Cardiac fibroblast (primary cell): Measurements from ENCODE around the gene CBLL1.

ENCODE experiments used
- DNase-seq, 2 donors: peaks; one replicate each; pipeline versions ENCODE4 v3.0.0 to v3.0.0-alpha.2; 2010; ENCODE audit warnings: low read depth in 2 of 2
- H3K4me3 ChIP-seq, 2 donors: replicated peaks in 1 of 2; 1 replicate in 1 of 2; 2 replicates in 1 of 2; pipeline ENCODE4 v1.5.1; 2011; ENCODE audit warnings: low read depth in 2 of 2, low read length in 2 of 2, mild to moderate bottlenecking in 2 of 2, moderate library complexity in 1 of 2
- CTCF ChIP-seq: IDR thresholded peaks from one replicate; pipeline ENCODE4 v1.5.1; 2011; ENCODE audit warnings: low read depth, mild to moderate bottlenecking, low read length, inconsistent platforms

The CBLL1 gene

GRCh38 chr7:107783648-107784047, 39.7 kb downstream of the CBLL1 start:
- no peak for DNase-seq
- no peak overlapping the region for H3K4me3 ChIP-seq
- TF ChIP-seq CTCF, result no peak

GRCh38 chr7:107785170-107785569, 41.2 kb downstream of the CBLL1 start:
- no peak overlapping the region for H3K4me3 ChIP-seq
- DNase-seq, result no peak
- TF ChIP-seq CTCF, result no peak

GRCh38 chr7:107785926-107786325, 42.0 kb downstream of the CBLL1 start:
- DNase-seq, result peak in 1 of 2 donors; percentile 4

GRCh38 chr7:107788216-107788615, 44.3 kb downstream of the CBLL1 start:
- no peak overlapping the region for H3K4me3 ChIP-seq
- no peak for TF ChIP-seq CTCF
- DNase-seq, result no peak

More at GRCh38 chr7:107785926-107786325, 42.0 kb downstream of the CBLL1 start:
- no peak for TF ChIP-seq CTCF
- H3K4me3 ChIP-seq, result no peak overlapping the region

GRCh38 chr7:107788662-107789061, 44.7 kb downstream of the CBLL1 start:
- H3K4me3 ChIP-seq, result no peak overlapping the region
- DNase-seq, result no peak
- no peak for TF ChIP-seq CTCF

GRCh38 chr7:107789647-107790046, 45.7 kb downstream of the CBLL1 start:
- no peak for DNase-seq
- TF ChIP-seq CTCF, result no peak
- H3K4me3 ChIP-seq, result no peak overlapping the region

GRCh38 chr7:107792364-107792763, 48.4 kb downstream of the CBLL1 start:
- no peak for TF ChIP-seq CTCF
- DNase-seq, result no peak
- H3K4me3 ChIP-seq, result no peak overlapping the region
